Chondrocyte (in vitro differentiated cells): ENCODE measurements around the gene UBE3C. TPM values are rescaled to one million over a fixed set of nuclear protein-coding genes. Genes with fewer than 3 reads are reported as not detected.
A peak's percentile ranks its signal among the peaks of the same experiment; 100 is the strongest.

Experiments
- DNase-seq: peaks from one replicate; pipeline ENCODE4 v3.0.0; 2021; ENCODE audit warnings: mixed read lengths, low spot score
- H3K27ac Mint-ChIP-seq: one replicate; pipeline ENCODE4 v1.8.0; 2021; ENCODE audit warnings: mild to moderate bottlenecking, moderate library complexity, mixed read lengths; ENCODE audit not compliant: unreplicated experiment
- H3K27me3 Mint-ChIP-seq: 2 replicates; pipeline ENCODE4 v1.8.0; 2021; ENCODE audit warnings: low read depth, mixed read lengths
- H3K36me3 Mint-ChIP-seq: 2 replicates; pipeline ENCODE4 v1.8.0; 2021; ENCODE audit warnings: low read depth, mixed read lengths
- H3K4me1 Mint-ChIP-seq: 2 replicates; pipeline ENCODE4 v1.8.0; 2021; ENCODE audit warnings: low read depth, mild to moderate bottlenecking, mixed read lengths
- H3K4me3 Mint-ChIP-seq: one replicate; pipeline ENCODE4 v1.8.0; 2021; ENCODE audit warnings: mild to moderate bottlenecking, moderate library complexity, mixed read lengths; ENCODE audit not compliant: unreplicated experiment
- H3K9me3 Mint-ChIP-seq: 2 replicates; pipeline ENCODE4 v1.8.0; 2021; ENCODE audit warnings: low read depth, mixed read lengths
- total RNA-seq: library from RNA; stranded (reverse); gene quantifications from 3 replicates; pipeline ENCODE4 v1.2.1, GENCODE V29; 2021
- TF ChIP-seq, protein P1 (sequence below): fragments of 200-600 bp; sonication (generic); IDR thresholded peaks from 2 replicates; pipeline ENCODE4 v1.5.0; 2021; ENCODE audit warnings: antibody characterized with exemption, mild to moderate bottlenecking, moderate library complexity

The UBE3C gene
- total RNA-seq, 1 donor from 2014 or later = 58.9 TPM

DNA sequence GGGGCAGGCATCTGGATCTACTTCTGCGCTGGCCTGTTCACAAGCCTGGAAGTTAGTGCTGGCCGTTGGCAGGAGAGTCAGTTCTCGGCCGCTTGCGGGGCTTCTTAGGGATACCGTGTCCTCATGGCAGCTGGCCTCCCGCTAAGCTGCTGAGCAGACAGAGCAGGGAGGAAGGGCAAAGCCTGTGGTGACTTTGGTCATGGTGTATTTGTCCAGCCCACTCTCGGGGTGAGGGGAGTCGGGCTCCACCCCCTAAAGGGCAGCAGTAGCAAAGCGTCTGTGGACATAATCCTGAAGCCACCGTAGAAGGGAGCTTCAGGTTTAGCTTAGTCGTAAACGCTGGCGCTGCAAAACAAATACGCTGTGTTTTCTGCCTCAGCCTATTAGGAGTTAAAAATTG is 12.2 kb downstream of the UBE3C start:
- TF ChIP-seq, protein P1, sequence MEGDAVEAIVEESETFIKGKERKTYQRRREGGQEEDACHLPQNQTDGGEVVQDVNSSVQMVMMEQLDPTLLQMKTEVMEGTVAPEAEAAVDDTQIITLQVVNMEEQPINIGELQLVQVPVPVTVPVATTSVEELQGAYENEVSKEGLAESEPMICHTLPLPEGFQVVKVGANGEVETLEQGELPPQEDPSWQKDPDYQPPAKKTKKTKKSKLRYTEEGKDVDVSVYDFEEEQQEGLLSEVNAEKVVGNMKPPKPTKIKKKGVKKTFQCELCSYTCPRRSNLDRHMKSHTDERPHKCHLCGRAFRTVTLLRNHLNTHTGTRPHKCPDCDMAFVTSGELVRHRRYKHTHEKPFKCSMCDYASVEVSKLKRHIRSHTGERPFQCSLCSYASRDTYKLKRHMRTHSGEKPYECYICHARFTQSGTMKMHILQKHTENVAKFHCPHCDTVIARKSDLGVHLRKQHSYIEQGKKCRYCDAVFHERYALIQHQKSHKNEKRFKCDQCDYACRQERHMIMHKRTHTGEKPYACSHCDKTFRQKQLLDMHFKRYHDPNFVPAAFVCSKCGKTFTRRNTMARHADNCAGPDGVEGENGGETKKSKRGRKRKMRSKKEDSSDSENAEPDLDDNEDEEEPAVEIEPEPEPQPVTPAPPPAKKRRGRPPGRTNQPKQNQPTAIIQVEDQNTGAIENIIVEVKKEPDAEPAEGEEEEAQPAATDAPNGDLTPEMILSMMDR = no peak
- H3K9me3 Mint-ChIP-seq = no peaks in the 10 kb centered on the region
- no peak for DNase-seq
- no peak overlapping the region for H3K4me3 Mint-ChIP-seq
- H3K36me3 Mint-ChIP-seq = no peaks in the 10 kb centered on the region
- no peaks in the 10 kb centered on the region for H3K27me3 Mint-ChIP-seq
- peaks cover 33% of the 10 kb centered on the region for H3K4me1 Mint-ChIP-seq
- peak overlapping the region; percentile 65 for H3K27ac Mint-ChIP-seq

GRCh38 chr7:157151626-157152339 is 13.1 kb downstream of the UBE3C start:
- Mint-ChIP-seq H3K4me3 (no peak overlapping the region), H3K27me3 (no peaks in the 10 kb centered on the region), H3K27ac (peak overlapping the region; percentile 49), H3K36me3 (no peaks in the 10 kb centered on the region), H3K4me1 (peaks cover 33% of the 10 kb centered on the region), H3K9me3 (no peaks in the 10 kb centered on the region)
- TF ChIP-seq, protein P1 = no peak
- DNase-seq = no peak

DNA sequence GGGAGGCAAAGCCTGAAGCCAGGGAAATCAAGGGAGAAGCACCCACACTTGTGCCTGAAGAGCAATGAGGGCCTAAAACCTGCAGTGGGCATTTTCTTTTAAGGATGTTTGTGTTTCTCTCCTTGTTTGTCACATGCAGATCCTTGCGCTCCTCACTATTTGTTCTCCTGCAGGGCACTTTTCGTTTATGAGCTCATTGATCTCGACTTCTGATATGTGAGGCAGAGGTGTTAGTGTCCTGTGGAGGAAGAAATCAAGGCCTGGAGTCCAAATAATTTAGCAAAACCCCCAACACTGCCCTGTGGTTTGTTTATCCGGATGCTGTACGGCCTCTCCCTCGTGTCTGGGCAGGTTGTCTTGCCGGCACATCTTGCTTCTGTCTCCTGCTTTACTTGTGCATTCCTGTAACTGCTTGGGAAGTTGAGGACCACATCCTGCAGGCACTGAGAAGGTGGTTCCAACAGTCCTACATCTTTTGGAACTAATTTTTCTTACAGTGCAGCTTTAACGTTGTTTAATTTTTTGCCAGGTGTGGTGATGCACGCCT is 13.7 kb downstream of the UBE3C start:
- H3K4me1 Mint-ChIP-seq = peaks cover 27% of the 10 kb centered on the region
- no peaks in the 10 kb centered on the region for H3K36me3 Mint-ChIP-seq

GRCh38 chr7:157153260-157153659 is 14.5 kb downstream of the UBE3C start:
- TF ChIP-seq, protein P1 = no peak
- Mint-ChIP-seq H3K27me3 (no peaks in the 10 kb centered on the region), H3K27ac (no peak overlapping the region), H3K4me3 (no peak overlapping the region), H3K4me1 (peaks cover 25% of the 10 kb centered on the region), H3K9me3 (no peaks in the 10 kb centered on the region), H3K36me3 (no peaks in the 10 kb centered on the region)
- no peak for DNase-seq

More for the DNA sequence above, 13.7 kb downstream of the UBE3C start:
- DNase-seq = no peak
- no peak overlapping the region for H3K4me3 Mint-ChIP-seq
- H3K9me3 Mint-ChIP-seq = no peaks in the 10 kb centered on the region
- no peak overlapping the region for H3K27ac Mint-ChIP-seq
- H3K27me3 Mint-ChIP-seq = no peaks in the 10 kb centered on the region
- TF ChIP-seq, protein P1 = no peak

GRCh38 chr7:157155959-157156358 is 17.2 kb downstream of the UBE3C start:
- TF ChIP-seq, protein P1 = no peak
- no peaks in the 10 kb centered on the region for H3K36me3 Mint-ChIP-seq

More at GRCh38 chr7:157155959-157156358, 17.2 kb downstream of the UBE3C start:
- Mint-ChIP-seq H3K27me3 (no peaks in the 10 kb centered on the region), H3K4me1 (peaks cover 26% of the 10 kb centered on the region), H3K9me3 (no peaks in the 10 kb centered on the region), H3K27ac (no peak overlapping the region), H3K4me3 (no peak overlapping the region)
- DNase-seq = no peak
